ENCODE results near the gene NCOA3.
"Not testable (repeated sequence)": the region's sequence is repeated elsewhere in the genome, so short reads cannot be mapped to it uniquely, and the experiment has no call there.

NCOA3 gene
- total RNA-seq: 161 to 288 reads per million in 2 donors

- peak; percentile 81 for DNase-seq
Measured at GRCh38 chr20:47501482-47502270, at the start of gene NCOA3. NCOA3 (plus strand) TSS chr20:47501887; CDS start chr20:47622248, 120,361 bp downstream.

GRCh38 chr20:47452736-47453161 lies 48.9 kb upstream of the NCOA3 start:
- DNase-seq: no peak

- DNase-seq: no peak
Measured at GRCh38 chr20:47453167-47453782, 48.4 kb upstream of the NCOA3 start.

- DNase-seq: no peak
Measured at GRCh38 chr20:47454298-47455132, 47.2 kb upstream of the NCOA3 start.

GRCh38 chr20:47455133-47456040 lies 46.3 kb upstream of the NCOA3 start:
- no peak for DNase-seq

GRCh38 chr20:47456041-47456537 lies 45.6 kb upstream of the NCOA3 start:
- no peak for DNase-seq

- DNase-seq: no peak
Measured at GRCh38 chr20:47456952-47457724, 44.5 kb upstream of the NCOA3 start.

GRCh38 chr20:47458280-47459050 lies 43.2 kb upstream of the NCOA3 start:
- not testable (repeated sequence) for DNase-seq

- DNase-seq: no peak
Measured at GRCh38 chr20:47459344-47460073, 42.2 kb upstream of the NCOA3 start.

GRCh38 chr20:47460761-47461112 lies 41.0 kb upstream of the NCOA3 start:
- DNase-seq: not testable (repeated sequence)

- no peak for DNase-seq
Measured at GRCh38 chr20:47461120-47461685, 40.5 kb upstream of the NCOA3 start.

- not testable (repeated sequence) for DNase-seq
Measured at GRCh38 chr20:47461906-47462305, 39.8 kb upstream of the NCOA3 start.

- no peak for DNase-seq
Measured at GRCh38 chr20:47464380-47465101, 37.1 kb upstream of the NCOA3 start.

GRCh38 chr20:47465335-47466090 lies 36.2 kb upstream of the NCOA3 start:
- no peak for DNase-seq

GRCh38 chr20:47466213-47466612 lies 35.5 kb upstream of the NCOA3 start:
- no peak for DNase-seq

GRCh38 chr20:47466704-47467459 lies 34.8 kb upstream of the NCOA3 start:
- DNase-seq: no peak
